AG09309 (cell line): Measurements from ENCODE around the gene VAPA.

Source experiments
- DNase-seq: peaks from one replicate; pipeline ENCODE4 v3.0.0-alpha.2; 2010; ENCODE audit warnings: low read depth
- H3K4me3 ChIP-seq: 2 replicates; pipeline ENCODE4 v1.5.1; 2011; ENCODE audit warnings: mild to moderate bottlenecking, low read depth, low read length, moderate library complexity; ENCODE audit not compliant: control insufficient read depth
- CTCF ChIP-seq: IDR thresholded peaks from 2 replicates; pipeline ENCODE4 v1.5.1; 2011; ENCODE audit warnings: mild to moderate bottlenecking, low read depth, low read length, inconsistent platforms; ENCODE audit not compliant: insufficient read depth, control insufficient read depth; ENCODE audit errors: missing control alignments

The VAPA gene

GRCh38 chr18:9958861-9959399 lies 45.1 kb downstream of the VAPA start:
- DNase-seq: no peak
- TF ChIP-seq CTCF: no peak
- no peak overlapping the region for H3K4me3 ChIP-seq

- no peak for DNase-seq
- TF ChIP-seq CTCF: no peak
- no peak overlapping the region for H3K4me3 ChIP-seq
Measured at GRCh38 chr18:9959564-9959963, 45.7 kb downstream of the VAPA start.

GRCh38 chr18:9960258-9960904 lies 46.6 kb downstream of the VAPA start:
- H3K4me3 ChIP-seq: no peak overlapping the region
- DNase-seq: no peak
- no peak for TF ChIP-seq CTCF

- DNase-seq: no peak
Measured at GRCh38 chr18:9961041-9961440, 47.2 kb downstream of the VAPA start.

GRCh38 chr18:9965711-9966624 lies 52.2 kb downstream of the VAPA start:
- TF ChIP-seq CTCF: peak; percentile 5
- H3K4me3 ChIP-seq: no peak overlapping the region
- peak; percentile 51 for DNase-seq

More at GRCh38 chr18:9961041-9961440, 47.2 kb downstream of the VAPA start:
- no peak for TF ChIP-seq CTCF
- H3K4me3 ChIP-seq: no peak overlapping the region

GRCh38 chr18:9968081-9968848 lies 54.4 kb downstream of the VAPA start:
- no peak for TF ChIP-seq CTCF
- DNase-seq: no peak
- H3K4me3 ChIP-seq: no peak overlapping the region
